LNCaP clone FGC (cell line): ENCODE data around the gene KLRF2.

Experiments used
- DNase-seq: peaks from one replicate; pipeline ENCODE4 v3.0.0-alpha.2; 2011; ENCODE audit warnings: low read depth
- H3K4me3 ChIP-seq: 2 replicates; pipeline ENCODE4 v1.5.1; 2011; ENCODE audit warnings: mild to moderate bottlenecking, low read depth, low read length, control low read depth
- CTCF ChIP-seq: IDR thresholded peaks from 2 replicates; pipeline ENCODE4 v1.5.1; 2012; ENCODE audit warnings: mild to moderate bottlenecking; ENCODE audit not compliant: control insufficient read depth, insufficient read depth; ENCODE audit errors: extremely low read depth

Gene KLRF2

GRCh38 chr12:9856894-9857293 is 24.4 kb upstream of the KLRF2 start:
- no peak for TF ChIP-seq CTCF
- H3K4me3 ChIP-seq = no peak overlapping the region

GRCh38 chr12:9858135-9858534 is 23.2 kb upstream of the KLRF2 start:
- DNase-seq = no peak
- TF ChIP-seq CTCF = no peak
- H3K4me3 ChIP-seq = no peak overlapping the region

More at GRCh38 chr12:9856894-9857293, 24.4 kb upstream of the KLRF2 start:
- DNase-seq = no peak

GRCh38 chr12:9864913-9865675 is 16.2 kb upstream of the KLRF2 start:
- no peak for TF ChIP-seq CTCF
- no peak overlapping the region for H3K4me3 ChIP-seq
- DNase-seq = no peak

- DNase-seq = no peak
- H3K4me3 ChIP-seq = no peak overlapping the region
- no peak for TF ChIP-seq CTCF
Observed at GRCh38 chr12:9866860-9867269, 14.4 kb upstream of the KLRF2 start.

- DNase-seq = no peak
- no peak for TF ChIP-seq CTCF
- H3K4me3 ChIP-seq = no peak overlapping the region
Observed at GRCh38 chr12:9867531-9867930, 13.8 kb upstream of the KLRF2 start.

- TF ChIP-seq CTCF = no peak
- H3K4me3 ChIP-seq = no peak overlapping the region
- no peak for DNase-seq
Observed at GRCh38 chr12:9868311-9868801, 12.9 kb upstream of the KLRF2 start.

- peak overlapping the region; percentile 65 for H3K4me3 ChIP-seq
- TF ChIP-seq CTCF = no peak
- DNase-seq = no peak
Observed at GRCh38 chr12:9868951-9869306, 12.4 kb upstream of the KLRF2 start.
